HG03139 (cell line): ENCODE measurements around the gene CHD9NB.
"Not testable (repeated sequence)": the region's sequence is repeated elsewhere in the genome, so short reads cannot be mapped to it uniquely, and the experiment has no call there.

Source experiments
- ATAC-seq: cut with Tn5 transposase; IDR thresholded peaks from one replicate; pipeline ENCODE4 v1.9.1; 2021; ENCODE audit not compliant: unreplicated experiment

Gene CHD9NB

DNA sequence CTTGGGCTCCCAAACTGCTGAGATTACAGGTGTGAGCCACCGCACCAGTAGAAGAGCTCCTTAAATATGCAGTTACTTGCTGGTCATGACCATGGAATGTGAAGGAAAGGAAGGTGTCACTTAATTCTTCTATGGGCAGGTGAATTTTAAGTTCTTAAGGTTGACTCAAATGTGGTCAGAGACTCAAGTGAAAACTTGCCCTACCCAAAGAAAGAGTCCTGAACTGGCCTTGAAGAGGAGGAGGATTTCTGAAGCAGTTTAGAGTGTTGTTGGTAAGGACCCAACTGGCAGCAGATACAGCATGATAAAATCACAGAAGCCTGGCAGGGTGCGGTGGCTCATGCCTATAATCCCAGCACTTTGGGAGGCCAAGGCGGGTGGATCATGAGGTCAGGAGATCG lies 31.4 kb upstream of the CHD9NB start:
- no peak for ATAC-seq

DNA sequence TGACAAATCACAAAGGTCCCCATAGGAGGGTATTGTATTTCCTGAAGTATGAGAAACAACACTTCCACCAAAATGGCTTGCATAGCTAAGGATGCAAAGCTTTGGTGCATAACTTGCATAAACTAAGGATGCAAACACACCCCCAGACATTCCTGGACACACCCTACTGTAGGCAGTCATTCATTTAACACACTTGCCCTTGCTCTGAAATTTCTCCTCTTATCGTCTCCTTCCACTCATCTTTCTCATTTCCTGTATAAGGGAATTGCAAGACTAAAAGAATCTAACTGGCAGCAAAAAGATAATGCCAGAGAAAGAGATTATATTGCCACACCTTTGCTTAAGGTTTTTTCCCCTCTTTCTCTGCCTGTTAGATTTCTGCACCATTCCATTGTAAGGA lies 30.4 kb upstream of the CHD9NB start:
- no peak for ATAC-seq

DNA sequence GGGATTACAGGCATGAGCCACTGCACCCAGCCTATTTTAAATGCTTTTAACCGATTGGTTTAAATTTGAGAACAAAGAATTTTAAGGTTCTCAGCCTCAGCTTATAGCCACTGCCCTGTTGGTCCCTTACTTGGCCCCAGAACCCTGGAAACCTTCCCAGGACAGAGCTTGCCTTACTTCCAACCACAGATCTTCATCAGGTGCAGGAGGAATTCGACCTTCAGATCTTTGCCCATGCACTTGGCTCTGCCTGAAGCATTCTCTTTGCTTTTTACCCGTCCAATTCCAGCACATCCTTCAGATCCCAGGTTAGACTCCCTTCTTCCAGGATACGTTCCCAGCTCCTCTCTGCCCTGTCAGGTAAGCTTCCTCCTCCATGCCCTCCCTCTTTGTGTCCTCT lies 29.8 kb upstream of the CHD9NB start:
- no peak for ATAC-seq

DNA sequence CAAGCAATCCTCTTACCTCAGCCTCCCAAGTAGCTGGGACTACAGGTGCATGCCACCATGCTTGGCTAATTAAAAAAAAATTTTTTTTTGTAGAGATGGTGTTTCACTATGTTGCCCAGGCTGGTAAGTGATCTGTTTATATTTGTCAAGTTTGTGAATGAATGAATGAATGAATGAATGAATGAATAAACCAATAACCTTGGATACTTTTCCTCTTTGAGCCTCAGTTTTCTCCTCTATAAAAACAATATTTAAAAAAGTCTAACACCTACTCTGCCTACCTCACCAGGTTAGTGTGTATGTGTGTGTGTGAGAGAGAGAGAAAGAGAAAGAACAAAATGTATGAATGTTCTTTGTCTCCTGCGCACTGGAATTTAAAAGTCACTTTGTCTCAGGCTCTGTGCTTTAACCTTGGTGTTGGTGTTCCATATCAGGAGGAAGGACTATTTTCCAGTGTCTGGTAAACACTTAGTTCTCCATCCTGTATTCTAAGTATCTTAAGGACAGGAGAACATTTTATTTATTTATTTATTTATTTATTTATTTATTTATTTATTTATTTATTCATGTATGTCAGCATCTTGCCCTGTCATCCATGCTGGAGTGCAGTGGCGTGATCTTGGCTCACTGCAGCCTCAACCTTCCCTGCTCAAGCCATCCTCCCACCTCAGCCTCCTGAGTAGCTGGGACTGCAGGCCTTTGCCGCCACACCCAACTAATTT lies 29.1 kb upstream of the CHD9NB start:
- ATAC-seq = no peak

DNA sequence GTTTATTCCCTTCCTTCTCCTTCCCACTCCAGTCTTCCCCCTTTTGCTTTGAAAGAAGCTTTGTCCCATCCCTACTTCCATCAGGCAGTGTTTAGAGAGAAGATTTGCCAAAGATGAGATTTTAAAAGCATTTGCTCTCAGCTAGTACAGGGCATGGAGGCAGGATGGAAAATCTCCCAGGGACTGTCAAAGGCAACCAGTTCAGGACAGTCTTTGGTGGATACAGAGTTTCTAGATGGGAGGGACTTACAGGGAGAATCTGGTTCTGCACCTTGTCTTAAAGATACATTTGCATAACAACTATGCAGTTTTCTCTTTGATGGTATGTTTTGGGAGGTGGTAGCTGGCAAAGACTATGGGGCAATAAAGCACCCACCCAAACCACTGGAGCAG lies 28.3 kb upstream of the CHD9NB start:
- ATAC-seq = no peak

DNA sequence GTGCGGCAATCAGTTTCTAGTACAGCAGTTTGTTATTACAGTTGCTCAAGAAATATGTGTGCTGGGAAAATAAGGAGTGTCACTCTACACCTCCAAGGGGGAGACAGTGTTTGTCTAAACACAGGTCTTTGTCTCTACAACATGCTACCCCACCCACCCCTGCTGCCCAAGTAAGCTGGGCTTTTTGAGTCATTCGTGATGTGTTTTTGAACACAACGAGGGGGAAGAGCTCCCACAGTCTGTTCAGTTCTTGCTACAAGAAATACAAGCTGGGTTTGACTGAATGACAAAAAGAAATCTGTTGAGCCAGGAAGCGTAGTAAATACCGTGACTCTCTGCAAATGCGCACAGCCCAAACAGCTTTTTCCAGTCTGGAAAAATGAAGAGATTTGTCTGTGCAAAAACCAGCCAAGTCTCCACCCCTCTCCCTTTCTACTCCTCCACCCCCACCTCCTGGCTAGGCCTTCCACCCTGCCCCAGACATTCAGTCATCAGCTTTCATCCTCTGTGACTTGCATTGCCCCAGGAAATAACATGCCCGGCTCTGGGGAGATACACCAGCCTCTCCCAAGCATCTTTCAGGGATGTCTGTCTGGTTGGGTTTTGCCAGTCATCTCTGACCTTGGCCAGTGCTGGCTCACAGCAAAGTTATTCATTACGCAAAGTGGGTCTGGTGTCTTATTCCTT lies 27.8 kb upstream of the CHD9NB start:
- no peak for ATAC-seq

DNA sequence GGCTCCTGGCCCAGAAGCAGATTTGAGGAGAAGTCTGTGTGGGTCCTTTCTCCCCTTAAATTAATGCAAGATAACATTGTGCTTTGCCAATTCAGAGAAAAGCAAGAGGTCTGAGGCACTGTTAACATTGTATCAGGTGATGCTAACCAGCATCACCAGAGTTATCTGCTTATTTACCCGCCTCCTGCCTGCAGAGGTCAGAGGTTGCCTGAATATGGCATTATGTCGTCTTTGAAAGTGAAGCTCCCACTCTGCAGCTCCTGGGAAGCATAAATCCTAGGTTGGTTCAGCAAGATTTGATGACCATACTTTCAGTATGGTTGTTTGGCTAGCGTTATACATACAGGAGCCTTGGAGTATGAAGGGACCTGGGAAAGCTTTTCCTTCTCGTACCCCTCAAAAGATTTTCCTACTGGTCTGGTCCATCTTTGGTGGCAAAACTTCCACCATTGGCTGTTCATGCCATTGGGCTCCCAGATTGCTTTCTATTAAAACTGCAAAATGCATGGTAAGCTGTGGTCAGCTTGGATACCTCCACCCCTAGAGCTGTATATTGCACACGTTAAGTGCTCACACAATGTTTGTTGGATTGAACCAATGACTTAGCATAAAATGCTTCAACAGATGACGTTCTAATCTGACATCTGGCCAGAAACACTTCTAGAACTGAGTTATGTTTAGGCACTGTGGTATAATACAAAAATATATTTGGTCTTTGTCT lies 26.2 kb upstream of the CHD9NB start:
- ATAC-seq = no peak

DNA sequence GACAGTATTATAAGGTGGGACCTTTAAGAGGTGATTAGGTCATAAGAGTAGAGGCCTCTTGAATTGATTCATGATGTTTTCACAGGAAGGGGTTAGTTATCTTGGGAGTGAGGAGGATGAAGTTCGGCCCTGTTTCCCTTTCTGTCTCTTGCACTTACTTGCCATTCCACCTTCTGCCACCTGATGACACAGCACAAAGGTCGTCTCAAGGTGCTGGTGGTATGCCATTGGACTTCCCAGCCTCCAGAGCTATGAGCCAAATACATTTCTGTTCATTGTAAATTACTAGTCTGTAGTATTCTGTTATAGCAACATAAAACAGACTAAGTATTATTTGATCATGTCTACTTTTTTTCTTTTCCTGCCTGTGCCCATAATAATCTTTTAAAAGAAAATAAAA lies 25.6 kb upstream of the CHD9NB start:
- no peak for ATAC-seq

DNA sequence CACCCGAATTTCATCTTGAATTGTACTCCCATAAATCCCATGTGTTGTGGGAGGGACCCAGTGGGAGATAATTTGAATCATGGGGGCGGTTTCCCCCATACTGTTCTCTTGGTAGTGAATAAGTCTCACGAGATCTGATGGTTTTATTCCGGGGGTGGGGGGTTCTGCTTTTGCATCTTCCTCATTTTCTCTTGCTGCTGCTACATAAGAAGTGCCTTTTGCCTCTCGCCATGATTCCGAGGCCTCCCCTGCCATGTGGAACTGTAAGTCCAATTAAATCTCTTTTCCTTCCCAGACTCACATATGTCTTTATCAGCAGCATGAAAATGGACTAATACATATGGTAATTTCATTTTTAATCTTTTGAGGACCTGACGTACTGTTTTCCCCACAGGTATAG lies 22.8 kb upstream of the CHD9NB start:
- not testable (repeated sequence) for ATAC-seq

DNA sequence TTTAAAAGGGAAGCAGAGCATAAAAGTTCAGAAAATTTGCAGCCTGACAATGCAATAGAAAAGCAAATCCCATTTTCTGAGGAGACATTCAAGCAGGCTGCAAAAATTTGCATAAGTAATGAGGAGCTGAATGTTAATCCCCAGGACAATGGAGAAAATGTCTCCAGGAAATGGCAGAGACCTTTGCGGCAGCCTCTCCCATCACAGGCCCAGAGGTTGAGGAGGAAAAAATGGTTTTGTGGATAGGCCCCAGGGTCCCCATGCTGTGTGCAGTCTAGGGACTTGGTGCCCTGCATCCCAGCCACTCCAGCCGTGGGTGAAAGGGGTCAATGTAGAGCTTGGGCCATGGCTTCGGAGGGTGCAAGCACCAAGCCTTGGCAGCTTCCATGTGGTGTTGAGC lies 21.6 kb upstream of the CHD9NB start:
- not testable (repeated sequence) for ATAC-seq

DNA sequence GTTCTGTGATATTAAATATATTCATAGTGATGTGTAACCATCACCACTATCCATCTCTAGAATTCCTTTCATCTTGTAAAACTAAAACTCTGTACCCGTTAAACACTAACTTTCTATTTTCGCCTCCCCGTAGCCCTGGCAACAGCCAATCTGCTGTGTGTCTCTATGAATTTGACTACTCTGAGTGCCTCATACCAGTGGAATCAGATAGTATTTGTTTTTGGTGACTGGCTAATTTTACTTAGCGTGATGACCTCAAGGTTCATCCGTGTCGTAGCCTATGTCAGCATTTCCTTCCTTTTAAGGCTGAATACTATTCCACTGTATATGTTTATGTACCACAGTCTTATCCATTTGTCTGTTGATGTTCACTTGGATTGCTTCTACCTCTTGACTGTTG lies 20.3 kb upstream of the CHD9NB start:
- ATAC-seq = no peak

DNA sequence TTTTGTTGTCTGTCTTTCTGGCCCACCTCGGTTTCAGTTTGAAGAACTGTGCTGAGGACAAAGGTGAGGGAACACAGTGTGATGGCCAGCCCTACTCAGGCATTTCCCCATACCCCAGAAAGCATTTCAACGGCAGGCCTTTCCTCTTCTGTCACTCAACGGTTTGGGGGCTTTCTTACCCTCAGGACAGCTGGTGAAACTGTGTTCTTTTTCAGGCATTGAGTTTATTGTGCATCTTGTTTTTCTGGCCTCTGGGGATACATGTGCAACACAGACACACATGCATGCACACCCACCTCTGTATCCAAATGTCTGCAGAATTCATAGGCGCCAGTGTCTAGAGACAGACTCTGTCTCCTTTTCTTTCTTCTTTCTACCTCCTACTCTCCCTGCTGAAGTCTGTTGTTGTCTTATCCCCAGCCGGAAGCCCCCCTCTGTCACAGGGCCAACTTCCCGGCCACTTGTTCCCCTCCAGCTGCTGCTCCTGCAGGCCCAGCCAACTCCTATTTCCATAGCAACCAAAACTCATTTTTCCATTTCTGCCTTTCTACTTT lies 19.1 kb upstream of the CHD9NB start:
- peak; percentile 39 for ATAC-seq

DNA sequence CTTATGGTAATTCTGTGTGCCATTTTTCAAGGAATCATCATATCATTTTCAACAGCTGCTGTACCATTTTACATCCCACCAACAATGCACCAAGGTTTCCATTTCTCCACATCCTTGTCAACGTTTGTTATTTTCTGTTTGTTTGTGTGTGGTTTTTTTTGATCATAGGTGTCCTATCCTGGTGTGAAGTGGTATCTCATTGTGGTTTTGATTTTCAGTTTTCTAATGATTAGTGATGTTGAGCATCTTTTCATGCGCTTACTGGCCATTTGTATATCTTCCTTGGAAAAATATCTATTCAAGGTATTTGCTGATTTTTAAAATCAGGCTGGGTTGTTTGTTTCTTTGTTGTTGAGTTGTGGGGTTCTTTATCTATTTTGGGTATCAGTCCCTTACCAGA lies 17.1 kb upstream of the CHD9NB start:
- ATAC-seq = no peak

DNA sequence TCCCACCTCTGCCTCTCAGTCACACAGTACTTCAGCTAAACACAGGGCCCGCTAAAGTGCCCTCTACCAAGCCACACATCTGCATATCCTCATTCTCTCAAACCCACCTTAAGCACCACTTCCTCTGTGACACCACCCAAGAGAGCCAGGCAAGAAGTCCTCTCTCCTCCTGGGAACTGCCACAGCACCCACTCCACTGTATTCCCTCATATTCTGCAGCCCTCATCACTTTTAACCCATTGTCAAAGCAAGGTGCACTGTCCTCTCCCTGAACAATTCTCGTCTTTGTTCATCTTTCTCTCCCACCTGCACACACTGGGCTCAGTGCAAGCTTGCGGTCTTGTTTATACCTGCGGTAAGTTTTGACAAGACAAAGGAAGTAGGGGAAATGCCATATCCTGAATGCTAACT lies 15.7 kb upstream of the CHD9NB start:
- ATAC-seq = peak; percentile 53

DNA sequence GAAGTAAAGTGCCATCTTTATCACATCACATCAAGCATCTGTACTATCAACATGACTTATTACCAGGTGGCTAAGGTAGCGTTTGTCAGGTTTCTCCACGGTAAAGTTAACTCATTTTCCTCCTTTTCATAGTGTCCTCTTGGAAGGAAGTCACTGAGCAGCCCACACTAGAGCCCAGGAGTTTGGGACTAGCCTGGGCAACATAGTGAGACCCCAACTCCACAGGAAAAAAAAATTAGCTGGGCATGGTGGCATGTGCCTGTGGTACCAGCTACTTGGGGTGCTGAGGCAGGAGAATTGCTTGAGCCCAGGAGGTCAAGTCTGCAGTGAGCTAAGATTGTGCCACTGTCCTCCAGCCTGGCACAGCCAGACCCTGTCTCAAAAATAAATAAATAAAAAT lies 15.0 kb upstream of the CHD9NB start:
- no peak for ATAC-seq

DNA sequence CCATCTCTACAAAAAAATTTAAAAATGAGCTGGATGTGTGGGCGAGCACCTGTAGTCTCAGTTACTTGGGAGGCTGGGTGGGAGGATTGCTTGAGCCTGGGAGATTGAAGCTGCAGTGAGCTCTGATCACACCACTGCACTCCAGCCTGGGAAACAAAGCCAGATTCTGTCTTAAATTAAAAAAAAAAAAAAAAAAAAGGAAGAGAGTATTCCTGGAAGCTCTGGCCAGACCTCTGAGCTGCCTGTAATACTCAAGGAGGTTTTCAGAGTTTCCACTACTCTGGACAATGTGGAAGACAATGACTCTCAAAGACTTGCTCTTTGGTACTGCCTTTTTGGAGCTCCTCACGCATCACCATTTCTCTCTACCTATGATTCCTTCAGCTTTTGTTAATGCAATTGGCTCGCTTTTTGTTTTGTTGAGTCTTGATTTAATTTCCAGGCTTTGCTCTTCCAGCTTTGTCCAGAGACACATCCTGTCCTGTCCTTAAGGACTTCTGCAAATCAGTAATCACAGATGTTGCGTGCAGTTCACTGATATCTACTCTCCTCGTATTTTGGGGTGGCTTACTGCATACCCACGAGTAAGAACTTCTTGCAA lies 12.9 kb upstream of the CHD9NB start:
- no peak for ATAC-seq

DNA sequence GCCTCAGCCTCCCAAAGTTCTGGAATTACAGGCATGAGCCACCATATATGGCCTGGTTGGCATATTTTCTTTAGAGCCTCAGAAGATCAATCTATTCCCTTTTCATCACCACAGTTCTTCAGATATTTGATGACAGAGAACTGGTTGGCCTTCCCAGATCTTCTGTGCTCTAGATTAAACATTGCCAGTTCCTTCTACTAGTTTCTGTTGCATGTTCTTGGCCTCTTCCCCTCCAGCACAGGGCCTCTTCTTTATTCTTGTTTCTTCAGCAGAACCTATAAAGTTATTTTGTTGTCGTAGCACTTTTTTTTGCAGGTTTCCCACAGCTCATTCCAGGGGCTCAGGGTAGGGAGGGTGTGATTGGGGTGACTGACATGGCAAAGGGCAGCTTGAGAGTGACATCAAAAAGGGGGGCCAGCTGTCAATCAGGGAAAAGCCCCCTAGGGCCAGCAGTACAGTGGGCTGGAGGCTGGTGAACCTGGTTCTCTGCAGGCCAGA lies 11.4 kb upstream of the CHD9NB start:
- ATAC-seq = no peak

DNA sequence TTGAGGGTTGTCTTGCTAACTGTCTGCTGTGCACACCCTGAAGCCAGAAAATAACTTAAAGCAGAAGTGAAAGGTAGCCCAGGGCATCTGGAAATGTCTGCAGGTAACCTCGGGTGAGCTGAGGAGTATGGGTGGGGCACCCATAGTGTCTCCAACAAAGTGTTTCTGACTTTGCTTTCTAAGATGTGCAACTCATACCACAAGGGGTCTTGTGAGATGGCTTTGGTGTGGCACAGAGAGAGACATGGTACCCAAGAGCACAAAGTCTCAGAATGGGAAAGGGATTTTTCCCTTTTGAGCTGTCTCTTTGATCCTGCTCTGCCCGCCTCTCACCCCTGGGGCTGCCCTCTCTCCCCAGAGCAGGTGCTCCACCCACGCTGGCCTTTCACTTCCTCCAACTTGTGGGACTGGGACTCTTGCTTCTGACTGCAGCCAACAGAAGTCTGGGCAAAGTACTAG lies 9.0 kb upstream of the CHD9NB start:
- peak; percentile 83 for ATAC-seq

DNA sequence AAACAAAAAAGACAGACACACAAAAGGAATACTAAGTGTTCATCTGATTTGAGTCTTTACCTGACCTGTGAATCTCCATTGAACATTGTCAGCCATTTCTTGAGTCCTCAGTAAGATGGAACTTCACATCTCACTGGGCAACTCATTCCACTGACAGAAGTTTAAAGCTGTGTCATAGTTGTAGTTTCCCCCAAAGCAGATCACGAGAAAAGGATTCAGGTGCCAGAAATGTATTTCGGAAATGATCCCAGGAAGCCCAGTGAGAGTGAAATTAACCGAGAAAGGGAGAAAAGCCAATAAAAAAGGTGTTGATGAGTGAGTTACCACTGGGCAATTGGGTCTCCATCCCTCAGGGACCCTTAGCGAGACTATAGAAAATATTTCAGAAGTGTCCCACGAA lies 8.6 kb upstream of the CHD9NB start:
- ATAC-seq = peak; percentile 21

DNA sequence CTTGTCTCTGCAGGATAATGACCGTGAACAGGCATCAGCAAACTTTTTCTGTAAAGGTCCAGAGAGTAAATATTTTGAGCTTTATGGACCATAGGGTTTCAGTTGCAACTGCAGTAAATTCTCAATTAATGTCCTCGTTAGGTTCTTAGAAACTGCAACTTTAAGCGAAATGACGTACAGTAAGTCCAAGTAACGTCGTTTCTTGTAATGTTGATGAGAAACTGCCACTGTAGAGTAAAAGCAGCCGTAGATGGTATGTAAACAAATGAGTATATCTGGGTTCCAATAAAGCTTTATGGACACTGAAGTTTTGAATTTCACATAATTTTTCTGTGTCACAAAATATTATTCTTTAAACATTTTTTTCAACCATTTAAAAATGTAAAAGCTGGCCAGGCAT lies 7.0 kb upstream of the CHD9NB start:
- no peak for ATAC-seq

DNA sequence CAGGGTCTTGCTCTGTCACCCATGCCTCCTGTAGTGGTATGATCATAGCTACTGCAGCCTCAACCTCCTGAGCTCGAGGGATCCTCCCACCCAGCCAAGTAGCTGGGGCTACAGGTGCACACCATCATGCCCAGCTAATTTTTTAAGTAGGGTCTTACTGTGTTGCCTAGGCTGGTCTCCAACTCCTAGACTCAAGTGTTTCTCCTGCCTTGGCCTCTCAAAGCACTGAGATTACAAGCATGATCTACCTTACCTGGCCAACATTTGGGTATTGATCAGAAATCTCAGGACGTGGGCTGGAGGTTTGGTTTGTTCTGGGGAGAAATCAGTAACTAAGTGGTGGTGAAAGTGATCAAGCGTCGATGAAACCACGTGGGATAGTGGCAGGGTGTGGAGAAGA lies 6.2 kb upstream of the CHD9NB start:
- ATAC-seq = no peak
